Measurements from ENCODE around the gene PTPRD.
"Not testable (repeated sequence)": the region's sequence is repeated elsewhere in the genome, so short reads cannot be mapped to it uniquely, and the experiment has no call there.

Gene PTPRD

GRCh38 chr9:9560382-9561035, 1052.3 kb downstream of the PTPRD start:
- no peak for DNase-seq

GRCh38 chr9:9558907-9559306, 1053.9 kb downstream of the PTPRD start:
- no peak for DNase-seq

GRCh38 chr9:9557804-9558334, 1054.9 kb downstream of the PTPRD start:
- no peak for DNase-seq

GRCh38 chr9:9556865-9557803, 1055.7 kb downstream of the PTPRD start:
- DNase-seq: no peak

- no peak for DNase-seq
These were observed 1060.1 kb downstream of the PTPRD start for GRCh38 chr9:9552665-9553064.

GRCh38 chr9:9538766-9539165, 1074.0 kb downstream of the PTPRD start:
- DNase-seq: no peak

- DNase-seq: no peak
These were observed 1074.4 kb downstream of the PTPRD start for GRCh38 chr9:9538356-9538755.

GRCh38 chr9:9536523-9536922, 1076.3 kb downstream of the PTPRD start:
- DNase-seq: no peak

- DNase-seq: no peak
These were observed 1089.2 kb downstream of the PTPRD start for GRCh38 chr9:9523476-9524139.

GRCh38 chr9:9522406-9522805, 1090.4 kb downstream of the PTPRD start:
- DNase-seq: no peak

GRCh38 chr9:9521033-9521779, 1091.6 kb downstream of the PTPRD start:
- DNase-seq: no peak

GRCh38 chr9:9504869-9505268, 1107.9 kb downstream of the PTPRD start:
- no peak for DNase-seq

- DNase-seq: no peak
These were observed 1113.3 kb downstream of the PTPRD start for GRCh38 chr9:9499546-9499945.

- DNase-seq: no peak
These were observed 1114.0 kb downstream of the PTPRD start for GRCh38 chr9:9498846-9499245.

GRCh38 chr9:9498128-9498527, 1114.7 kb downstream of the PTPRD start:
- DNase-seq: no peak

- DNase-seq: no peak
These were observed 1118.5 kb downstream of the PTPRD start for GRCh38 chr9:9494336-9494735.

GRCh38 chr9:9492506-9492905, 1120.3 kb downstream of the PTPRD start:
- no peak for DNase-seq

- no peak for DNase-seq
These were observed 1123.6 kb downstream of the PTPRD start for GRCh38 chr9:9489183-9489582.

GRCh38 chr9:9483175-9483574, 1129.6 kb downstream of the PTPRD start:
- DNase-seq: no peak

- no peak for DNase-seq
These were observed 1134.1 kb downstream of the PTPRD start for GRCh38 chr9:9478741-9479140.

- no peak for DNase-seq
These were observed 1143.5 kb downstream of the PTPRD start for GRCh38 chr9:9469271-9469670.

GRCh38 chr9:9441874-9442273, 1170.9 kb downstream of the PTPRD start:
- not testable (repeated sequence) for DNase-seq

- no peak for DNase-seq
These were observed 1175.2 kb downstream of the PTPRD start for GRCh38 chr9:9437641-9438040.

All from activated naive CD4-positive, alpha-beta T cell treated with anti-CD3 and anti-CD28 coated beads, Interleukin-2, amount 50 U/mL, for 16 hours (primary cell).